Stomach (tissue), 9 donors: Measurements from ENCODE around the gene ABCA8. TPM values are rescaled to one million over a fixed set of nuclear protein-coding genes. Genes with fewer than 3 reads are reported as not detected.

Experiments used
- DNase-seq, 2 donors: peaks; one replicate each; pipeline versions ENCODE4 v3.0.0 to v3.0.0-alpha.2; 2013 to 2019
- H3K27ac ChIP-seq, 5 donors: fragments of 200-600 bp in 4 of 5; sonication (generic) in 4 of 5; one replicate each; pipeline ENCODE4 v1.5.1; 2013 to 2019; ENCODE audit warnings: mild to moderate bottlenecking in 1 of 5, moderate library complexity in 1 of 5
- H3K27me3 ChIP-seq, 3 donors: fragments of 200-600 bp; sonication (generic); one replicate each; pipeline ENCODE4 v1.5.1; 2017 to 2019; ENCODE audit warnings: mixed run types in 1 of 3
- H3K36me3 ChIP-seq, 4 donors: fragments of 200-600 bp; sonication (generic); 1 replicate in 3 of 4; 2 replicates in 1 of 4; pipeline ENCODE4 v1.5.1; 2016 to 2019
- H3K4me1 ChIP-seq, 4 donors: fragments of 200-600 bp; sonication (generic); one replicate each; pipeline ENCODE4 v1.5.1; 2016 to 2019
- H3K4me3 ChIP-seq, 4 donors: fragments of 200-600 bp; sonication (generic) in 3 of 4; one replicate each; pipeline ENCODE4 v1.5.1; 2016 to 2019; ENCODE audit warnings: mild to moderate bottlenecking in 1 of 4
- H3K9me3 ChIP-seq, 4 donors: fragments of 200-600 bp; sonication (generic); one replicate each; pipeline ENCODE4 v1.5.1; 2016 to 2019
- EP300 ChIP-seq: sonication (generic); formaldehyde crosslinking; IDR thresholded peaks from one replicate; pipeline ENCODE4 v1.6.1; 2017; ENCODE audit warnings: antibody characterized with exemption
- POLR2A ChIP-seq, 4 donors: fragments of 450-650 bp; IDR thresholded peaks; one replicate each; pipeline ENCODE4 v1.6.1; 2016; ENCODE audit warnings: antibody characterized with exemption in 4 of 4, control low read depth in 2 of 4, mild to moderate bottlenecking in 1 of 4, moderate library complexity in 1 of 4
- POLR2AphosphoS5 ChIP-seq, 3 donors: sonication (generic); formaldehyde crosslinking; IDR thresholded peaks; one replicate each; pipeline ENCODE4 v1.6.1; 2016; ENCODE audit warnings: antibody characterized with exemption in 3 of 3
- WGBS, 5 donors: extraction: QIAGEN DNeasy Blood & Tissue Kit in 3 of 5; methylation state at CpG; one replicate each; pipeline versions ENCODE4 v1.1.5 to v1.1.7; 2013 to 2018; 5-methylcytosine and 5-hydroxymethylcytosine counted together
- intact Hi-C: fragments of 100-400 bp; cut with DNase I; formaldehyde crosslinking; loops from one replicate; pipeline ENCODE4 v1.15.1; 2023; ENCODE audit warnings: low total_unique reads
- polyA plus RNA-seq, 3 donors: library from polyadenylated mRNA; stranded (reverse); fragments of 200-250 nt; gene quantifications; one replicate each; pipeline ENCODE4 v1.2.3, GENCODE V29; 2013
- total RNA-seq, 5 donors: library from RNA; depleted of rRNA; stranded (reverse); fragments of >200 nt; gene quantifications; one replicate each; pipeline versions ENCODE4 v1.1.0 to v1.2.3, GENCODE V29; 2014 to 2016
- TF ChIP-seq, protein P1 (sequence below), 7 experiments: fragments of 450-650 bp in 4 of 7; fragments of 200-600 bp in 3 of 7; sonication (generic) in 3 of 7; IDR thresholded peaks; one replicate each; pipeline ENCODE4 v1.5.1; 2016 to 2019; ENCODE audit warnings: antibody characterized with exemption in 7 of 7, control low read depth in 2 of 7, mild to moderate bottlenecking in 1 of 7
- donor health status: healthy with polysubstance abuse.
- donor health status: Bipolar disorder and iron deficiency.
- donor health status: healthy.

Gene ABCA8
- total and polyA plus RNA-seq, 8 donors: 2.7 to 210 (median 25.4) TPM

DNA sequence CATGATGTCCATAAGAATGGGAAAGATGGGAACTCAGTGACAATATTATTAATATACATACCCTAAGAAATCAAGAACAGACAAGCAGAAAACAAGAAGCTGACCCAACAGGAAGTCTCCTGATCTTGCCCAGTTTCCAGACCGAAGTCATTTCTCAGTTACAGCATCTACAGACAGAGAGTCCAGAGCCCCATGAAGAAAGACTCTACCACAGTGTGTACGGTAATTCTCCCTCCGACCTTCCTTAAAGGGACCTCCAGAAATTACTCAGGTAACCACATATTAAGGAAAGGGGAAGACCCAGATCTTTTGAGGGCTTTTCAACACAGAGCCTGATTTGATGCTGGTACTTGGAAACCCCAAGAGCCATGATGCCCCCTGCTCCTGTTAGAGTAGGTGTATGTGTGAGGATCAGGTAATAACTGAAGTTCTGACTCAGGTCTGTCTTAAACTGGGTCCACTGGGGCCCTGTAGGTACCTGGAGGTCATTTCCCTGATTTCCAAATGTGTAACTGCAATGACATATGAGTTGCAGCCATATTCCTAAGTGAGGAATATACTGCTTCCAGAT lies 132.4 kb downstream of the ABCA8 start:
- Histone ChIP-seq H3K9me3 (no peaks in the 10 kb centered on the region), H3K4me3 (no peak overlapping the region), H3K27ac (peak overlapping the region in 1 of 5 donors; percentile 26), H3K4me1 (peaks cover 0 to 17% (median 0%) of the 10 kb centered on the region in 4 donors), H3K27me3 (no peaks in the 10 kb centered on the region), H3K36me3 (no peaks in the 10 kb centered on the region)
- WGBS, 5 donors: 75 to 91% (median 87%) methylated on average over 3 of the region's 3 CpGs
- TF ChIP-seq, protein P1, sequence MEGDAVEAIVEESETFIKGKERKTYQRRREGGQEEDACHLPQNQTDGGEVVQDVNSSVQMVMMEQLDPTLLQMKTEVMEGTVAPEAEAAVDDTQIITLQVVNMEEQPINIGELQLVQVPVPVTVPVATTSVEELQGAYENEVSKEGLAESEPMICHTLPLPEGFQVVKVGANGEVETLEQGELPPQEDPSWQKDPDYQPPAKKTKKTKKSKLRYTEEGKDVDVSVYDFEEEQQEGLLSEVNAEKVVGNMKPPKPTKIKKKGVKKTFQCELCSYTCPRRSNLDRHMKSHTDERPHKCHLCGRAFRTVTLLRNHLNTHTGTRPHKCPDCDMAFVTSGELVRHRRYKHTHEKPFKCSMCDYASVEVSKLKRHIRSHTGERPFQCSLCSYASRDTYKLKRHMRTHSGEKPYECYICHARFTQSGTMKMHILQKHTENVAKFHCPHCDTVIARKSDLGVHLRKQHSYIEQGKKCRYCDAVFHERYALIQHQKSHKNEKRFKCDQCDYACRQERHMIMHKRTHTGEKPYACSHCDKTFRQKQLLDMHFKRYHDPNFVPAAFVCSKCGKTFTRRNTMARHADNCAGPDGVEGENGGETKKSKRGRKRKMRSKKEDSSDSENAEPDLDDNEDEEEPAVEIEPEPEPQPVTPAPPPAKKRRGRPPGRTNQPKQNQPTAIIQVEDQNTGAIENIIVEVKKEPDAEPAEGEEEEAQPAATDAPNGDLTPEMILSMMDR (IDR thresholded peaks at IDR 0.05): no peak
- TF ChIP-seq POLR2A (IDR thresholded peaks at IDR 0.05) (no peak), POLR2AphosphoS5 (IDR thresholded peaks at IDR 0.05) (no peak), EP300 (no peak)
- intact Hi-C loops: no loop called here
- DNase-seq: no peak

DNA sequence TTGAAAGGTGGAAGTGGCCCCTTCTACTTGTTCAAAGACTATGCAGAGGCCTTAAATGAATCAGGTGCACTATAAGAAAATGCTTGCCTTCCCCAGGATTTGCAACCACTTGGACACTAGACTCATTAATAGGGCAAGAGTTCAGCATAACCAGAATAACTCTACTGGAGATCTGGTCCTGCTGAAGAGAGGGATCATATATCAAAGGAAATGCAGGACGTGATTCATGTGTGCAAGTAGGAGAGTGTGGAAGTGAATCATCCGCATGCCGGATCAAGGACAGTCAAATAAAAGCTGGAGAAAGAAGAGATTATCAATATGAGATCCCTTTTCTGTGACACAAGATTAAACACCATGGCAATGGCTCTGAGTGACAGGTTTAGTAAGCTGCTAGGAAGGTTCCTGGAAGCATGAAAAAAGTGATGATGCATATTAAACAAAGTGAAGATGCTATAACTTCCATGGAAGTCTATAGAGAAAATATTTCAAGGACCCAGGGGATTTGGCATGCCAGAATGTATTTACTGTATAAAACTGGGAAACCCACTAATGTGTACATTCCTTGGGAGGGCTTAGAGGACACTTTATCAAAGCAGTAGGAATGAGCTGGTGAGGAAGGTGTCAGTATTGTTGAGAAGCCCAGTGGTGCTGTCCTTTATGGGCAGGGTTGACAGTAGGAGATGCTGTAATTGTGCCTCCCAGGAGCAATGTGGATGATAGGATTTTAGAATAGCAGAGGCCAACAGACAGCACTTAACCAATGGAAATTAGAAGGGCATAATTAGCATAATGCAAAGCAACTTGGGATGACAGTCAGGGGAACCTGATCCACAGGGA lies 133.1 kb downstream of the ABCA8 start:
- H3K9me3 ChIP-seq: no peaks in the 10 kb centered on the region
- no peaks in the 10 kb centered on the region for H3K36me3 ChIP-seq
- H3K27ac ChIP-seq: no peak overlapping the region
- TF ChIP-seq EP300 (no peak), POLR2AphosphoS5 (IDR thresholded peaks at IDR 0.05) (no peak), POLR2A (IDR thresholded peaks at IDR 0.05) (no peak)
- TF ChIP-seq, protein P1 (IDR thresholded peaks at IDR 0.05): no peak
- DNase-seq: no peak
- H3K4me1 ChIP-seq: peaks cover 0 to 17% (median 0%) of the 10 kb centered on the region in 4 donors
- intact Hi-C loops: no loop called here
- 55 to 72% (median 67%) methylated on average over 3 of the region's 3 CpGs for WGBS, 5 donors
- H3K27me3 ChIP-seq: no peaks in the 10 kb centered on the region
- H3K4me3 ChIP-seq: no peak overlapping the region

- no peaks in the 10 kb centered on the region for H3K27me3 ChIP-seq
- no peak for DNase-seq
- H3K27ac ChIP-seq: no peak overlapping the region
- no peak for TF ChIP-seq POLR2AphosphoS5 (IDR thresholded peaks at IDR 0.05)
- TF ChIP-seq POLR2A (IDR thresholded peaks at IDR 0.05): no peak
- TF ChIP-seq, protein P1 (IDR thresholded peaks at IDR 0.05): no peak
- no peak for TF ChIP-seq EP300
- H3K4me1 ChIP-seq: peaks cover 0 to 17% (median 0%) of the 10 kb centered on the region in 4 donors
- WGBS, 5 donors: 52 to 70% (median 66%) methylated on average over 8 of the region's 8 CpGs
- intact Hi-C loops: no loop called here
- H3K9me3 ChIP-seq: no peaks in the 10 kb centered on the region
- no peak overlapping the region for H3K4me3 ChIP-seq
- H3K36me3 ChIP-seq: no peaks in the 10 kb centered on the region
These were observed 134.2 kb downstream of the ABCA8 start for GRCh38 chr17:68820825-68821481.

DNA sequence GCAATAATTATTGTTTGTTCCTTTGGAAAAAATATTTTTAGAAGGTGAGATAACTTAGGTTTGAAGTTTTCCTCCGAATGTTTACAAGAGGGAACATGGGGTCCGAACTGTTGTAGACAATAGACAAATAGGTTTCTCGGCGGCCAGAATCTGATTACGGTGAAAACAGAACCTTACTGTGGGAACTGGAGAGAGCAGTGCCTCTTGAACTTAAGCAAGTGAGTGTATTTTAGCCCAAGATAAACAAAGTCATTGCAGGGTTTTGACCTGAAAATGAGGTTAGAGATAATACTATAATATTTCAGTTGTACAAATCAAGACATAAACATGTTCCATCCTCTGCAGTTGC lies 134.7 kb downstream of the ABCA8 start:
- H3K27ac ChIP-seq: no peak overlapping the region
- 27 to 53% (median 50%) methylated on average over 5 of the region's 5 CpGs for WGBS, 5 donors
- no peaks in the 10 kb centered on the region for H3K36me3 ChIP-seq
- TF ChIP-seq, protein P1 (IDR thresholded peaks at IDR 0.05): no peak
- TF ChIP-seq EP300: no peak
- TF ChIP-seq POLR2A (IDR thresholded peaks at IDR 0.05): no peak
- TF ChIP-seq POLR2AphosphoS5 (IDR thresholded peaks at IDR 0.05): no peak
- no peak for DNase-seq
- H3K27me3 ChIP-seq: no peaks in the 10 kb centered on the region
- H3K4me3 ChIP-seq: no peak overlapping the region
- H3K9me3 ChIP-seq: no peaks in the 10 kb centered on the region
- peaks cover 0 to 17% (median 0%) of the 10 kb centered on the region in 4 donors for H3K4me1 ChIP-seq
- intact Hi-C loops: no loop called here
